A549 (cell line): ENCODE results near the gene SSBP2.

ENCODE experiments used
- CEBPB ChIP-seq, 2 experiments: fragments of >200 bp in 1 of 2; sonication (Bioruptor Twin) in 1 of 2; formaldehyde crosslinking in 1 of 2; IDR thresholded peaks; 2 replicates each; pipeline ENCODE4 v1.6.1; 2012 to 2016
- HDAC2 ChIP-seq: fragments of 200-600 bp; sonication (generic); IDR thresholded peaks from 2 replicates; pipeline ENCODE4 v1.6.1; 2016
- NPAS2 ChIP-seq: fragments of 250-450 bp; sonication (Bioruptor Pico); IDR thresholded peaks from 2 replicates; pipeline ENCODE4 v1.8.0; 2022; ENCODE audit warnings: mild to moderate bottlenecking, moderate library complexity, borderline replicate concordance
- SREBF2 ChIP-seq: fragments of 450-650 bp; IDR thresholded peaks from 2 replicates; pipeline ENCODE4 v1.6.1; 2014; ENCODE audit warnings: mild to moderate bottlenecking, moderate library complexity
- TF ChIP-seq, protein P1 (sequence below): fragments of >200 bp; sonication (Bioruptor Twin); formaldehyde crosslinking; IDR thresholded peaks from 3 replicates; pipeline ENCODE4 v1.5.1; 2016
- TF ChIP-seq, protein P2 (sequence below): IDR thresholded peaks from 2 replicates; pipeline ENCODE4 v1.6.1; 2012; ENCODE audit warnings: low read depth, borderline replicate concordance
- TF ChIP-seq, protein P3 (sequence below): fragments of 250-450 bp; sonication (Bioruptor Pico); IDR thresholded peaks from 2 replicates; pipeline ENCODE4 v1.5.0; 2021; ENCODE audit warnings: mild to moderate bottlenecking, moderate library complexity, borderline replicate concordance

DNA sequence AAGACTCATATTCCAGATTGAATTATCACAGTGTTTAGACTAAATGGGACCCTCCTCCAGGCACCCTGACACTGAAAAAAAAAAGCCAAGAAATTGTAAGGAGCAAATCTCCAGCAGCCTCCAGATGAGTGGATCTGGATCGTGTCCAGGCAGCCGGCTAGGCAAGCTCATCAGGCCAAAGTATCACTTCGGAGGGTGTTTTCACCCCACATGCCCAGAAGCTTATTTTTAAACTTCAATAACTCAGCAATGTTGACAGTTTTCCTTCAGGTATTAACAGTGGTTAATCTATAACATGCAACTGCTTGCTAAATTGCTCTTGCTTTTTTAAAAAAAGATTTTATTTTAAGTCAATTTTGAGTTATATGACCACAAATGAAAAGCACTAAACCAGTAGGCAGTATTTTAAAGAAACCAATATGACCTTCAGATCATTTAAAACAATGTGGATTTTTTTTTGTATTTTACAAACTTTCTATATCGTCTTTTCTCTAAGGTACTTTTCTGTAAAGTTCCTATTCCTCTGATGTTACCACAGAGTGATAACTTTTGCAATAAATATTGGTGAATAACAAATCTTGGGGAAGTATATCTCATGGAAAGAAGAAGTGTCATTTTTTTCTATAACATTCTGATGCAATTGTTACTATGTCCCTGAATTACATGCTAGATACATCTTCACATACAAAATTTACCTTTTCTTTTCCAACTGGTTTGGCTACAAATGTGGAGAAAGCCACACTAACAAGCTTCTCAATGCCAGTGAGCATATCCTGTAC lies 387.6 kb downstream of the SSBP2 start:
- TF ChIP-seq CEBPB (IDR thresholded peaks at IDR 0.05) = no peak
- TF ChIP-seq, protein P1, sequence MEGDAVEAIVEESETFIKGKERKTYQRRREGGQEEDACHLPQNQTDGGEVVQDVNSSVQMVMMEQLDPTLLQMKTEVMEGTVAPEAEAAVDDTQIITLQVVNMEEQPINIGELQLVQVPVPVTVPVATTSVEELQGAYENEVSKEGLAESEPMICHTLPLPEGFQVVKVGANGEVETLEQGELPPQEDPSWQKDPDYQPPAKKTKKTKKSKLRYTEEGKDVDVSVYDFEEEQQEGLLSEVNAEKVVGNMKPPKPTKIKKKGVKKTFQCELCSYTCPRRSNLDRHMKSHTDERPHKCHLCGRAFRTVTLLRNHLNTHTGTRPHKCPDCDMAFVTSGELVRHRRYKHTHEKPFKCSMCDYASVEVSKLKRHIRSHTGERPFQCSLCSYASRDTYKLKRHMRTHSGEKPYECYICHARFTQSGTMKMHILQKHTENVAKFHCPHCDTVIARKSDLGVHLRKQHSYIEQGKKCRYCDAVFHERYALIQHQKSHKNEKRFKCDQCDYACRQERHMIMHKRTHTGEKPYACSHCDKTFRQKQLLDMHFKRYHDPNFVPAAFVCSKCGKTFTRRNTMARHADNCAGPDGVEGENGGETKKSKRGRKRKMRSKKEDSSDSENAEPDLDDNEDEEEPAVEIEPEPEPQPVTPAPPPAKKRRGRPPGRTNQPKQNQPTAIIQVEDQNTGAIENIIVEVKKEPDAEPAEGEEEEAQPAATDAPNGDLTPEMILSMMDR = no peak
- TF ChIP-seq, protein P2, sequence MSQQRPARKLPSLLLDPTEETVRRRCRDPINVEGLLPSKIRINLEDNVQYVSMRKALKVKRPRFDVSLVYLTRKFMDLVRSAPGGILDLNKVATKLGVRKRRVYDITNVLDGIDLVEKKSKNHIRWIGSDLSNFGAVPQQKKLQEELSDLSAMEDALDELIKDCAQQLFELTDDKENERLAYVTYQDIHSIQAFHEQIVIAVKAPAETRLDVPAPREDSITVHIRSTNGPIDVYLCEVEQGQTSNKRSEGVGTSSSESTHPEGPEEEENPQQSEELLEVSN = no peak
- TF ChIP-seq SREBF2 = no peak
- TF ChIP-seq, protein P3, sequence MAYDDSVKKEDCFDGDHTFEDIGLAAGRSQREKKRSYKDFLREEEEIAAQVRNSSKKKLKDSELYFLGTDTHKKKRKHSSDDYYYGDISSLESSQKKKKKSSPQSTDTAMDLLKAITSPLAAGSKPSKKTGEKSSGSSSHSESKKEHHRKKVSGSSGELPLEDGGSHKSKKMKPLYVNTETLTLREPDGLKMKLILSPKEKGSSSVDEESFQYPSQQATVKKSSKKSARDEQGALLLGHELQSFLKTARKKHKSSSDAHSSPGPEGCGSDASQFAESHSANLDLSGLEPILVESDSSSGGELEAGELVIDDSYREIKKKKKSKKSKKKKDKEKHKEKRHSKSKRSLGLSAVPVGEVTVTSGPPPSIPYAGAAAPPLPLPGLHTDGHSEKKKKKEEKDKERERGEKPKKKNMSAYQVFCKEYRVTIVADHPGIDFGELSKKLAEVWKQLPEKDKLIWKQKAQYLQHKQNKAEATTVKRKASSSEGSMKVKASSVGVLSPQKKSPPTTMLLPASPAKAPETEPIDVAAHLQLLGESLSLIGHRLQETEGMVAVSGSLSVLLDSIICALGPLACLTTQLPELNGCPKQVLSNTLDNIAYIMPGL (CRISPR knock-in tag) = no peak
- TF ChIP-seq NPAS2 (CRISPR knock-in tag) = no peak
- TF ChIP-seq HDAC2 = no peak
